A549 treated with AZD9567 at 1 μM for 4 hours (cell line): ENCODE measurements around the gene CENPN. TPM values are rescaled to one million over a fixed set of nuclear protein-coding genes. Genes with fewer than 3 reads are reported as not detected.

Experiments
- total RNA-seq: library from RNA; stranded (reverse); fragments of 200-300 nt; extraction: Qiagen RNA extraction; gene quantifications from 5 replicates; pipeline ENCODE4 v1.2.3, GENCODE V29; 2022; ENCODE audit not compliant: insufficient read depth

The CENPN gene, protein sequence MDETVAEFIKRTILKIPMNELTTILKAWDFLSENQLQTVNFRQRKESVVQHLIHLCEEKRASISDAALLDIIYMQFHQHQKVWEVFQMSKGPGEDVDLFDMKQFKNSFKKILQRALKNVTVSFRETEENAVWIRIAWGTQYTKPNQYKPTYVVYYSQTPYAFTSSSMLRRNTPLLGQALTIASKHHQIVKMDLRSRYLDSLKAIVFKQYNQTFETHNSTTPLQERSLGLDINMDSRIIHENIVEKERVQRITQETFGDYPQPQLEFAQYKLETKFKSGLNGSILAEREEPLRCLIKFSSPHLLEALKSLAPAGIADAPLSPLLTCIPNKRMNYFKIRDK
- total RNA-seq = 70.1 to 87.1 TPM (median 71.1 TPM) in 5 replicates

GRCh38 chr16:81006813-81007695 is at the start of gene CENPN, which contains the start of gene CMC2:
TSS of gene CENPN (plus strand) at chr16:81007214. CDS start at chr16:81011940, 4,726 bp downstream.
TSS of gene CMC2 (minus strand) at chr16:81006885. CDS start at chr16:80997394, 9,491 bp downstream.

GRCh38 chr16:81035398-81035974 is 28.5 kb downstream of the CENPN start, which contains the start of gene ATMIN:
TSS of gene ATMIN (plus strand) at chr16:81035842. CDS start at chr16:81035871, 29 bp downstream.

DNA sequence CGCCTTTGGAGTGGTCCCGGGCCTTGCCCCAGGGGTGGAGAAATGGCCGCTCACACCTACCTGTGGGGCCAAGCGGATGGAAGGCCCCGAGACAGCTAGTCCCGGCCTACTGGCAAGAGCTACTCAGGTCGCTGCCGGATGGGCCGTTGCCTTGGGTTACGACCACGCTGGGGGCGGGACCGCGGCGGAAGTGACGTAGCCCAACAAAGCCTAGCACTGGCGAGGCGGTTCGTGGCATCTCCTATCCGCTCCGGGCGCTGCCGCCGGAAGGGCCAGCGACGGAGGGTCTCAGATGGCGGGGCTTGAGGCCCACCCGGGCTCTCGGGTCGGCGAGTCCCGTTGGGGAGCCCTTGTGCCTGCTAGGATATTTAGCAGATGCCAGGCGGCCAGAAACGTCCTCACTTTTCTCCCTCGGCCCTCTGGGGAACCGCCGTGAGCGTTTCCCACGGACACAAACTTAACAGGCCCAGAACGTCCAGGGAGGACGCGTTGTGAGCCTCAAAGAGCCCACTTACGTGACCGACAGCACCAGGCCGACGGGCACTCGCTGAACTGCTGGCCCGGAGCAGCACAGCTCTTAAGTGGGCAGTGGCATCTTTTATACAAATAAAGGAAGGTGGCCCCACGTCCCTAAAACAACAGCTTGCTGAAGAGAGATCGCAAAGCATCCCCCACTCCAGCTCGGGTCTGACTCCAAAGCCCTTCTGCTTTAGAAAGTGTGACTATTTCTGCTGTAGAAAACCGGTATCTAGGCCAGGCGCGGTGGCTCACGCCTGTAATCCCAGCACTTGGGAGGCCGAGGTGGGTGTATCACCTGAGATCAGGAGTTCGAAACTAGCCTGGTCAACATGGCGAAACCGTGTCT is 70.3 kb downstream of the CENPN start, which contains the start of gene C16orf46:
TSS of gene C16orf46 (minus strand) at position 163 of the 865 bp plus-strand sequence. CDS start 13,283 bp downstream, outside the sequence.

Other genes with a start within 250 kb of the CENPN start
- gene CDYL2, start 202.6 kb upstream of the CENPN start, total RNA-seq = 0.31 to 0.53 TPM (median 0.39 TPM) in 5 replicates
- gene CMC2, start 329 bp upstream of the CENPN start, total RNA-seq = 127 to 135 TPM (median 133 TPM) in 5 replicates
- 31.1 to 35.7 TPM (median 32.0 TPM) in 5 replicates for gene ATMIN, start 28.6 kb downstream of the CENPN start, total RNA-seq
- 0.44 to 1.00 TPM (median 0.70 TPM) in 4 of 5 replicates, not detected in the other for gene C16orf46, start 70.0 kb downstream of the CENPN start, total RNA-seq
- 38.4 to 66.0 TPM (median 61.8 TPM) in 5 replicates for gene GCSH, start 89.2 kb downstream of the CENPN start, total RNA-seq
- 0.73 to 1.2 TPM (median 0.96 TPM) in 4 of 5 replicates, not detected in the other for gene BCO1, start 231.5 kb downstream of the CENPN start, total RNA-seq